T-helper 1 cell treated with Interleukin-12 subunit alpha and Interleukin-12 subunit beta and Interleukin-4 antibody, amounts not matched to agents 30 ng/mL and 1 ng/mL, for 36 hours (primary cell): ENCODE results near the gene RCN2. TPM values are rescaled to one million over a fixed set of nuclear protein-coding genes. Genes with fewer than 3 reads are reported as not detected.

Source experiments
- intact Hi-C: fragments of 100-400 bp; cut with micrococcal nuclease; formaldehyde crosslinking; loops from one replicate; pipeline ENCODE4 v1.15.1; 2024
- total RNA-seq: library from RNA; stranded (reverse); gene quantifications from 2 replicates; pipeline ENCODE4 v1.2.3, GENCODE V29; 2022

Gene RCN2
- total RNA-seq, 1 donor from 2014 or later, result 31.9 TPM

DNA sequence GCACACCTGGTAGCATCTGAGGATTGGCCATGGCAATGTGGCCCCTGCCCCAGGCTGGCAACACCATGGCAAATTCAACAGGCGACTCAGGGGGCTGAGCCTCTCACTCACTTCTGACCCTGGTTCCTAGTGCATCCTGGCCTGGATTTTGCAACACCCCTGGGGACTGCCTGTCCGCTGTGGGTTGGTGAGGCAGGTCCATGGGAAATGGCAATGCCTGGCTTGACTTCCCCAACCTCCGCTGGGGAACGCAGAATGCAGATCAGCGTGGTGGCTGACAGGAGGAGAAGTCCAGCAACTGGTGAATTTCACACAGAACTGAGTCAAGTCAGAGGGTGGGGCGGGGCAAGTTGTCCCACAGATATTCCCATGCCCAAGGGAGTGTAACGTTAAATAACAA is 59.5 kb downstream of the RCN2 start:
- intact Hi-C loops, result no loop called here

DNA sequence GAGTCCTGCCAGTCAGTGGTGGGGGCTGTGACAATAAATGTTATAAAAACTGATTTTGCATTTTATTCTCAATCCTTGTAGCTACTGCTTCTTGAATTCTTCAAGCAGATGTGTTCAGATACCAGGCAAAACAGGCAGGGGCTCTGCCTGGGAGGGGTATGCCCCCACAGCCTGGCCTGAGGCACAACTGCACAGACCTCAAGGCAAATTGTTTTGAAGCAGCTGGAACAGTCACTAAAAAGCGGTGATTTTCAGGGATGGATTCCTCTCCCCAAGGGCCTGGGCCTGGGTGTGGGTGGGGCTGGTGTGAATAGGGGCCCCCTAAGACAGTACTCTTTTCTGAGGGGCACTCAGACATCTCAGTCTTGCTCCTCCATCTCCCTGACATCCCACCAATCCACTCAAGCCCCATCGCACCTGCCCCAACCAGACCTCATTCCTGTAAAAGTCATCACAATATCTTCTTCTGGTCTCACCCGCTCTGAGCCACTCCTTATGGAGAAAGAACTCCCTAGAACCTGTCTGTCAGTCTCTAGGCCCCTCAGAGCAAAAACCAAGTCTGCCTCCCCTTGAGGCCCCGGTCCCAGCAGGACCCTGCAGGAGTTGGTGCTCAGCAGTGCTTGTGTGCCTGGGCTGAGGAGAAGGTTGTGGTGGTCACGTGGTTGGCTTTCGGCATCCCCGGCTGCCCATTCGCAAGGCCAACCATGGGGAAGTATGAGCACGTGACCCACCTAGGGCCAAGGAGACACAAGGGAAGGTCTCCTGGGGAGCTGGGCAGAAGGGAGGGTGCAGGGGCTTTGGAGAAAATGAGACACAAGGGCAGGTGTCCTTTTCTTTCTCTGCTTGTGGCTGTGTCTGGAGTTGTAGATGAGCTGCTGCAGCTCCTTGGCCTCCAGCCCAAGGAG is 60.4 kb downstream of the RCN2 start:
- intact Hi-C loops, result no loop called here

DNA sequence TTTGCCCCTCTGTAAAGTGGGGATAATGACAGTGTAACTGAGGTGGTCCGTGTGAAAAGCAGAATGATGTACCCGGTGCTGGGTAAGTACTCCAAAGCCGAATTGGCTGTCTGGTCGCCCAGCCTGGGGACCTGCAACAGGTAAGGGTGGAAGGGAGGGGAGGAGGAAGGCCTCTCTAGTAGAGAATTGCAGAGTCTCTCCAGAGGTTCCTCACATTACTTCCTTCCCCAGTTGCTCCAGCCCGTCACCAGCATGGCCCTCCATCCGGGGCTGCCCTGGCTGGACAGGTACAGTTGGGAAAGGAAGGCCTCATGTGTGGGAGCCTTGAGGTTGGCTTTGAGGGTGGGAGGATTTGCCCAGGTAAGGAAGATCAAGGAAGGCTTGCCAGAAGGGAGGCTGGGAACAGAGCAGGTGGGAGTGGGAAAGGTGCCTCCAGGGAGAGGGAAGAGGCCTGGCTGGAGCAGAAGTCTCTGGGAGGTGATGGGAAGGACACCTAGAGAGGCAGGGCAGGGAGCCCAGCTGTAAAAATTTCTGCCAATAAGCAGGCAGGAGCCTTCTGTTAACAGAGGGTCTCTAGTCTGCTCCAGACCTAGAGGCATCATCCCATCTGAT is 61.7 kb downstream of the RCN2 start:
- intact Hi-C loops, result no loop called here

DNA sequence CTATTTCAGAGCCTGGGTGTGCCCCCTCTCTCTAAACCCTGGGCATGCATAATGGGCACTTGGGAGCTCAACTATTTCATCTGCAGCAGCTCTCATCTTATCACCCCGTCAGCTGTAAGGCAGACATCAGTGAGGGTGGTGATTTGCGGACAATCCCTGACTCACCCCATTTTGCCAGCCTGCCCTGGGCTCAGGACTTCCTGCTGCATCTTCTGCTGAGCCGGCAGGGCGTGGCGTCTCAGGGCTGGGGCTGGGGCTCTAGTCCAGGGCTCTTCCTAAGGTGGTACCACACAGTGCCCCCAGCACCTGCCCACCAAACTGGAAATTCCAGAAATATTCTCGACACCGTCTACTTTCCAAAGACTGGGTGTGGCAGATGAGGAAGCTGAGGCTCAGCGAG is 62.5 kb downstream of the RCN2 start:
- intact Hi-C loops, result loop anchor here (2.0 kb wide), 2 partner anchors 17 to 77 kb away; partner anchors contain the start of gene TSPAN3

DNA sequence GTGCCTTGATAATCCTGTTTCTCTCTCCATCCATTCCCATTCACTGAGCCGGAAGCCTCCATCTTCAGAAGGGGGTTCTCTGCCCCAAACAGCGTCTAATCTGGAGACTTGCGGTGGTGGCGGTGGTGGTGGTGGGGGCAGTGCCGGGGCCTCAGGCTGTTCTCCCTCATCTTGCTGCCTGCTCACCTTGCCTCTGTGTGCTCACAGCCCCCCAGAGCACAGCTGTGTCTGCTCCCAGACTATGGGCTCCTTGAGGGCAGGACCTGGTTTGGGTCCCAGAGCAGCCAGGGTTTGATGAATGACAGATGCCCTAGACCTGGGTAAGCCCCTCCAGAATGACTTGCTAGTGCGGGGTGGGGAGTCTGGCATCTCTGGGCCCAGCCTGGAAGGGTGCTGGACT is 62.9 kb downstream of the RCN2 start:
- intact Hi-C loops, result loop anchor here (2.0 kb wide), 2 partner anchors 18 to 76 kb away; partner anchors contain the start of gene TSPAN3

DNA sequence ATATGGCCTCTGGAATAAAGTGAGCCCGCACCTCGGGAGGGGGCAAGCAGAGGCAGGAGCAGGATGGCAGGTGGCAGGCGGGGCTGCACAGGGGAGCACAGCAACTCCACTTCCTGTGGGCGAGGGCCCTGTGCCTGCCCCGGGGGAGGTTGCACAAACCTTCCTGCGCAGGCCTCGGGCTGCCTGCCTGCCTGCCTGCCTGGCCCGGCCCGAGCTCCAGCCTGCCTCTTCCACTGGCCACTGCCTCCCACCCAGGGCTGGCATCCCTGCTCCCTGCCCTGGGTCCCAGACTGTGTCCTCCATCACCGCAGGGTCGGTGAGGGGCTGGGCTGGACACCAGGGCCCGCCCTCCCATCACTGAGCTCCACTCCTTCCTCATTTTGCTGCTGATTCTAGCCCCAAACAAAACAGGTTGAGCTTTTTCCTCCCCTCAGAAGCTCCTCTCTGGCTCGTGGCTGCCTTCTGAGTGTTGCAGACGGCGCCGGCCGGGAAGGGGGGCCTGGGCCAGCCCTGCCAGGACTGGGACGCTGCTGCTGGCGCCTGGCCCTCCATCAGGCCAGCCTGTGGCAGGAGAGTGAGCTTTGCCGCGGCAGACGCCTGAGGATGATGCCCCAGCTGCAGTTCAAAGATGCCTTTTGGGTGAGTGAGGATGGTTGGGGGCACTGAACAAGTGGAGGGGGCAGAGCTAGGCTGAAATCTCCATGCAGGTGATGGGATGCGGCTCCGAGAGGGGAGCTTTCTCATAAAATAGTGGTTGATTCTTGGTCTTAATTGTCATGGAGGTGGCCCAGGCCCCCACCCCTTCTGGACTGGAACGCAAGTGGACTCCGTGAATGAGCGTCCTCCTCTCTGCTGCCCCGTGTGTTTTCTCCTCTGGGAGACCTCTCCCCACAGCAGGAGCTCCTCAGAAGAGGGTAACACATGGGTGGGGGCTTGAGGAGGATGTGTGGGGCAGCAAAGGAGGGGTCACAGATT is 63.7 kb downstream of the RCN2 start, which contains the start of gene PSTPIP1:
TSS of gene PSTPIP1 (plus strand) at position 156 of the 975 bp plus-strand sequence. CDS start at position 604, 448 bp downstream.
- intact Hi-C loops, result loop anchor here (1.0 to 2.0 kb wide), 4 partner anchors 8 to 76 kb away; partner anchors contain the start of gene TSPAN3

DNA sequence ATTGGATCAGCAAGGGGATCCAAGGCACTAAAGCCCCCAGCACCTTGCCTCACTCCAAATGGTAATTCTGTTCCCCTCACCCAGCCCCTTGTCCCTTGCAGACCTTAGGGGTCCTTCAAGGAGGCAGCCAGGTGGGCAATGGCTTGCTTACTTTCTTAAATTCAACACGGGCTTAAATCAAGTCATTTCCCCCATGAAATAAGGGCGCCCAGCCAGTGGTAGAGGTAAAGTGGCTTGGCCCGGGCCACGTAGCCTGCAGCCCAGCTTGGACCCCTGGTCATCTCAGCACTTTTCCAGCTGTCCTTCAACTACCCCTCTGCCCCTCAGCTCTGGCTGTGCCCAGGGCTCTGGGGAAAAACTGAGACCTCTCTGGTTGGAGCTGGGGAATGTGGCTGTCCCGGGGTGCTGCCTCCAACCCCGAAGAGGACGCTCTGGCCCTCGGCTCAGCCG is 64.6 kb downstream of the RCN2 start:
- intact Hi-C loops, result no loop called here

DNA sequence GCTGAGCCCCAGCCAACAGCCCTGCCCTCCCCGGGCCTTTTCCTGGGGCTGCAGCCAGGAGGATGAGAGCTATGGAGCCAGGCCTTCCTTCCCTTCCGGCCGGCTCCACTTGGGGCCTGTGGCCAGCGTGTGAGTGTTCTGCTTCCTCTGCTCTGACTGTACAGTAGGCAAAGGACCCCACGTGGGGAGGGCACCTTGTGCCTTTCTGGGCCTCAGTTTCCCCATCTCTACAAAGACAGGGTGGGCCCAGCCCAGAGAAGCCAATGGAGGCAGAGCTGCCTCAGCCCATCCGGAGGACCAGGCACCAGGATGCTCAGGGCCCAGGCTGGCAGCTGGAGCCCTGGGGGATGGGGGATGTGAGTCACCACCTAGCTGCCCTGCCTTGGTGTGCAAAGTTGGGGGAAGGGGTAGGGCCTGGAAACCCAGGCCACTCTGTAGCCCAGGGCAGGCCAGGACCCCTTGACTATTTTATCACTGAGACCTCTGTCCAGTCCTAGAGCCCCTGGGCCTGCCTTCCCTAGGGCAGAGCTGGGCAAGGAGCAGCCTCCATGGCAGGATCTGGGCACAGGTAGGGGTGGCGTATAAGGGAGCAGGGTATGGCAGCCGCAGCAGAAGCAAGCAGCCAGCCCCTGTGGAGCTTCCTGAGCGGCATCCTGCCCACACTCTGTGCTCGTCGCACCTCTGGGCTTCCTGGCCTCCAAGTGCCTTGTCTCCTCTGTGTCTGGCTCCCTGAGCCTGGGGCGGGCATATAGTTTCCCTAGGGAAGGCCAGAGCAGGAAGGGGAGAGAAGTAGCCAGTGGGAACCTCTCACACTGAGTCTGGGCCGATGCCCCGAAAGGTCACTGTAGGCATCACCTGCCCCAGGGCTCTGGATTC is 65.2 kb downstream of the RCN2 start:
- intact Hi-C loops, result loop anchor here (1.0 kb wide), 1 partner anchor 26 kb away; no protein-coding TSS in a partner anchor

DNA sequence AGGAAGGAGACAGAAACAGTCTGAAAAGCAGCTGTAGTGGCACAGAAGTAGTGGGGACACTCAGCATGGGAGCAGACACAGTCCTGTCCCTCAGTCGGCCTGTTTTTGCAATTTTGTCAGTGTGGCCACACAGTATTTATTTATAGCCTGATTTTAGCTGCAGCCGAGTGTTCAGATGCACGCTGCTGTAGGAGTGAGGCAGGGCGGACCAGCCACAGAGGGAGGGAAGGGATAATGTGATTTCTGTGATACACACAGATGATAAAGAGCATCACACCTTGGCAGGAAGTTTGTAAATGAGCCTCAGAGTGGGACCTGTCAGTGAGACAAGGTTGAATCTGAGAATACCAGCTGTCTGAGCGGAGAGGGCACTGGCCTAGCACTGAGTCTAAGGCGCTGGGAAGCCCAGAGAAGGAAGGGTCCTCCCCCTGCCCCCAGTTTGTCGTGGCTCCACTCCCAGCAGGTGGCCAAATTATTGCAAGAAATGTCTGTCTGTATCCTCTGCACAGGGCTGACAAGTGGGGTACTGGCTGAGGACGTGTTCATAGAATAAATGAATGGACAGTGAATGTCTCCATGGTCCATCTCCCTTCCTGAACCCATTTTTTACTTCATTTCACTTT is 67.2 kb downstream of the RCN2 start:
- intact Hi-C loops, result loop anchor here (1.0 kb wide), 1 partner anchor 10 kb away; no protein-coding TSS in a partner anchor

DNA sequence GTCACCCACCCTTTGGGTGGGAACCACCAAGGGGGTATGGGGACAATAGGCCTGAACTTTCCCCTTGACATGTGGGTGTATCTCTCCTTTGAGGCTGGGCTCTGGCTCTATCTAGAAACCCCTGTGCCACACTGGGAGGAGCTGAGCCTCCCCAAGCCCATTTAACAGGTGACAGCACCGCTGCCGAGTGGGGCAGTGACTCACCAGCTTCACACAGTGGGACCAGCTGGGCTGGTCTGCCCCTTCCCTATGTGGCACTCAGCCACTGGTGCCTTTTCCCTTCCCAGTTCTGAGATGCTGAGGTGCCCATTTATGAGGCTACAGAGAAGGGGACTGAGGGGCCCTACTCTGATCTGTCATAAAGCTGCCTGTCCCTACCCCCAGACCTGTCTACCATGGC is 68.4 kb downstream of the RCN2 start:
- intact Hi-C loops, result no loop called here

DNA sequence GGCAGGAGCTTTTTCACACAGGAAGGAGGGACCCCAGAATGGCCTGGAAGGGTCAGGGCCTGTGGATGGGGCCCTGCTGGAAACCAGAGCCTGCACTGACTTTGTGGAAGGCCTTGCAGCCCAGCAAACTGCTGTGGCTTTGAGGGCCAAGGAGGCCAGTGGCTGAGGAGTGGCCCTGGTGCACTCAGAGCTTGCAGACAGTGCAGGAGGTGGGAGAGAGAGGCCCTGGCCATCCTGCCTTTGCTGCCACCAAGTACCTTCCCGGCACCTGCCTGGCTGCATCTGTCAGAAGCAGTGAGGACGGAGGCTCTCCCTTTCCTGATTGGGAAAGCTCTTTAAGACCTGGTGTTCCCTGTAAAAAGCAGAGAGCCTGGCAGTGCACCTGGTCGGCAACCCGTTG is 69.8 kb downstream of the RCN2 start:
- intact Hi-C loops, result no loop called here

DNA sequence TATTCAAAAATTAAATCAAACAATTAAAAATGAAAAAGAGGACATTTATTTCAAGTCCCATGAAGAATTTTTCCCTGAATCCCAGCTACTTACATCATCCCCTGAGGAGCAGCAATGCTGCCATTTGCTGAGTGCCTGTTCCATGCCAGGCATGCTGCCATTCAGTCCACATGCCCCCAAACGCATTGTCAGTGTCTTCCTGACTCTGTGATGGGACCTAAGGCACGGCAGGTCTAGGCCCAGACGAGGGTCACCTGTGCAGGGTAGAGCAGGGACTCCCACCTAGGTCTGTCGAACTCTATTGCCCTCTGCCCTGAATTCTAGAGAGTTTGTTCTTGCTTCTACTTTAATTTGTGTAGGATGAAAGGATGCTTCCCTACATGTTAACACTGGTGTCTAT is 70.4 kb downstream of the RCN2 start:
- intact Hi-C loops, result no loop called here

DNA sequence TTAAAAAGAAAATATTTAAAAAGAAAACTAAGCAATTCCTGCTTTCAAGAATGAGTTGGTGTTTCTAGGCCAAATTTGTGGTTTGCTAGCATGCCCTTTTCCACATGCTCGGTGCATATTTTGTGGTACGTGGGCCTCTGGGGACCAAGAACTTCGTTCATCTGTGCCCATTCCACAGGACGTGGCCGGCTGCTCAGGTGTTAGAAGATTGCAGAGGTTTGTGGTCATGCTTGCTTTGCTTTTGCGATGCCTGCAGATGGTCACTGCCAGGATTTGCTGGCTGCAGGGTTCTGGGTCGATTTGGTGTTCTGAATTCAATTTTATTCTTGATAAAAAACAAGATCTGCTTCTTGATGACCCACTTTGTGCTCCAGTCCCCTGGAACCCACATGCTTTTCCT is 70.9 kb downstream of the RCN2 start:
- intact Hi-C loops, result no loop called here

DNA sequence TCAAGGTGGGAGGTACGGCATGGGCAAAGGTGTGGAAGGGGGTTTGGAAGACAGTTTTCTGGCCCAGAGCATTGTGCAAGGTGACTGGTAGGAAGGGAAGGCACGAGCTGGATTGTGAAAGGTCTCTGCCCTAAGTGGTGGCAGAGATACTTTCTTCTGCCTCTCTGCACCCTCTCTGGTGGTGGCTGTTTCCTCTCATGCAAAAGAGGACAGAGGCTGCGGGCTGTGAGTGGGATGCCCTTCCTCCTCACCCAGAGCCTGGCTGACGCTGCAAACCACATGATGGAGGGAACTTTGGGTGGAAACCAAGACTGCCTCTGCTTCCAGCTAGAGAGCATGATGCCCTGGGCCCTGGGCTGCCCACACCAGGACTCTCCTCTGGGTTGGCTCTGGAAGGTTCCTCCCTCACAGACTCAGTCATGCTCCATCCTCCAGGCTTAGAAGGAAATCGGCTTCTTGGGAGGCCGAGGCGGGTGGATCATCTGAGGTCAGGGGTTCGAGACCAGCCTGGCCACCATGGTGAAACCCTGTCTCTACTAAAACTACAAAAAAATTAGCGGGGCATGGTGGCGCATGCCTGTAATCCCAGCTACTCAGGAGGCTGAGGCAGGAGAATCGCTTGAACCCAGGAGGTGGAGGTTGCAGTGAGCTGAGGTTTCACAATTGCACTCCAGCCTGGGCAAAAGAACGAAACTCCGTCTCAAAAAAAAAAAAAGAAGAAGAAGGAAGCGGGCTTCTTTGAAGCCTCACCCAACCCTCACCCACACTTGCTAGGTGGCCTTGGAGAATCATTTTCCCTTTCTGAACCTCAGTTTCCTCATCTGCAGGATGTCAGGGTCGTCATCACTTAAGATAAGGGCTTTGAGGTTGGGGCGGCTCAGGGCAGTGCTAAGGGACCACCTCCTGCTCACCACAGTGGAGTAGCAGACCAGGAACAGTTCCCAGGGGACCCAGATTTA is 71.7 kb downstream of the RCN2 start:
- intact Hi-C loops, result loop anchor here (1.0 kb wide), 4 partner anchors 8 to 30 kb away; partner anchors contain the start of gene PSTPIP1
